Naive thymus-derived CD4-positive, alpha-beta T cell (primary cell): ENCODE results near the gene CALML5. TPM values are rescaled to one million over a fixed set of nuclear protein-coding genes. Genes with fewer than 3 reads are reported as not detected.

ENCODE experiments used
- ATAC-seq: fragments of 150-1000 bp; cut with Tn5 transposase; 2 replicates; pipeline ENCODE4 v1.10.0; 2021; ENCODE audit warnings: mild to moderate bottlenecking, moderate library complexity
- CTCF ChIA-PET: fragments of 350-600 bp; sonication (Branson Sonifier 250); formaldehyde crosslinking; loops from one replicate; lab custom pipeline; 2021; ENCODE audit warnings: antibody characterized with exemption; lab: Charles Lee
- POLR2A ChIA-PET: fragments of 350-600 bp; sonication (Branson Sonifier 250); formaldehyde crosslinking; loops from one replicate; lab custom pipeline; 2021; ENCODE audit warnings: antibody characterized with exemption, inconsistent platforms; lab: Charles Lee
- DNase-seq, 9 donors: peaks; one replicate each; pipeline versions ENCODE4 v3.0.0 to v3.0.0-alpha.2; 2020 to 2022; ENCODE audit warnings: mixed read lengths in 1 of 9
- H3K27ac ChIP-seq: one replicate; pipeline ENCODE4 v1.7.0; 2013; ENCODE audit warnings: mild to moderate bottlenecking, low read depth, low read length, moderate library complexity
- H3K27me3 ChIP-seq, 2 donors: one replicate each; pipeline ENCODE4 v1.7.0; 2013; ENCODE audit warnings: low read length in 2 of 2, mild to moderate bottlenecking in 2 of 2, moderate library complexity in 2 of 2; ENCODE audit not compliant: control insufficient read depth in 2 of 2, insufficient read depth in 2 of 2
- H3K36me3 ChIP-seq, 3 experiments: 1 replicate in 2 of 3; 2 replicates in 1 of 3; pipeline ENCODE4 v1.7.0; 2013; ENCODE audit warnings: low read length in 3 of 3, mild to moderate bottlenecking in 3 of 3, moderate library complexity in 1 of 3; ENCODE audit not compliant: insufficient read depth in 3 of 3, control insufficient read depth in 2 of 3
- H3K4me1 ChIP-seq, 2 donors: one replicate each; pipeline ENCODE4 v1.7.0; 2013; ENCODE audit warnings: low read length in 2 of 2, mild to moderate bottlenecking in 2 of 2, moderate library complexity in 1 of 2; ENCODE audit not compliant: control insufficient read depth in 2 of 2, insufficient read depth in 2 of 2
- H3K4me3 ChIP-seq: 2 replicates; pipeline ENCODE4 v1.7.0; 2013; ENCODE audit warnings: mild to moderate bottlenecking, low read length
- H3K9me3 ChIP-seq, 3 experiments: 1 replicate in 2 of 3; 2 replicates in 1 of 3; pipeline ENCODE4 v1.7.0; 2013; ENCODE audit warnings: low read length in 3 of 3; ENCODE audit not compliant: control insufficient read depth in 2 of 3
- H3K27ac Mint-ChIP-seq, 9 donors: one replicate each; pipeline ENCODE4 v1.8.0; 2020 to 2022; ENCODE audit warnings: mixed read lengths in 9 of 9, mild to moderate bottlenecking in 8 of 9, moderate library complexity in 5 of 9, inconsistent platforms in 2 of 9
- H3K27me3 Mint-ChIP-seq, 5 donors: one replicate each; pipeline ENCODE4 v1.8.0; 2021 to 2022; ENCODE audit warnings: mixed read lengths in 5 of 5, mild to moderate bottlenecking in 1 of 5
- H3K36me3 Mint-ChIP-seq, 5 donors: one replicate each; pipeline ENCODE4 v1.8.0; 2020 to 2022; ENCODE audit warnings: mixed read lengths in 5 of 5, mild to moderate bottlenecking in 3 of 5, inconsistent platforms in 1 of 5
- H3K4me1 Mint-ChIP-seq, 7 donors: one replicate each; pipeline ENCODE4 v1.8.0; 2020 to 2022; ENCODE audit warnings: mixed read lengths in 7 of 7, mild to moderate bottlenecking in 3 of 7, inconsistent platforms in 1 of 7
- H3K4me3 Mint-ChIP-seq, 10 donors: one replicate each; pipeline ENCODE4 v1.8.0; 2020 to 2022; ENCODE audit warnings: mild to moderate bottlenecking in 10 of 10, mixed read lengths in 10 of 10, moderate library complexity in 6 of 10, inconsistent platforms in 2 of 10
- H3K9me3 Mint-ChIP-seq, 11 donors: one replicate each; pipeline ENCODE4 v1.8.0; 2020 to 2022; ENCODE audit warnings: mixed read lengths in 11 of 11, mild to moderate bottlenecking in 4 of 11, inconsistent platforms in 1 of 11, moderate library complexity in 1 of 11
- intact Hi-C, 2 donors: fragments of 100-400 bp; cut with micrococcal nuclease; formaldehyde crosslinking; loops; one replicate each; pipeline ENCODE4 v1.15.1; 2023
- polyA plus RNA-seq, 2 donors: library from polyadenylated mRNA; unstranded; fragments of 300-500 nt; fragmentation: Illumina TruSeq; gene quantifications; one replicate each; pipeline ENCODE4 v1.2.3, GENCODE V29; 2021
- total RNA-seq, 6 experiments: library from RNA in 5 of 6; stranded (reverse) in 5 of 6; gene quantifications; 1 replicate in 5 of 6; 2 replicates in 1 of 6; pipeline ENCODE4 v1.2.3 and lab custom pipeline; 2021 to 2026

The CALML5 gene
- total and polyA plus RNA-seq, 7 experiments from 2014 or later: not detected

DNA sequence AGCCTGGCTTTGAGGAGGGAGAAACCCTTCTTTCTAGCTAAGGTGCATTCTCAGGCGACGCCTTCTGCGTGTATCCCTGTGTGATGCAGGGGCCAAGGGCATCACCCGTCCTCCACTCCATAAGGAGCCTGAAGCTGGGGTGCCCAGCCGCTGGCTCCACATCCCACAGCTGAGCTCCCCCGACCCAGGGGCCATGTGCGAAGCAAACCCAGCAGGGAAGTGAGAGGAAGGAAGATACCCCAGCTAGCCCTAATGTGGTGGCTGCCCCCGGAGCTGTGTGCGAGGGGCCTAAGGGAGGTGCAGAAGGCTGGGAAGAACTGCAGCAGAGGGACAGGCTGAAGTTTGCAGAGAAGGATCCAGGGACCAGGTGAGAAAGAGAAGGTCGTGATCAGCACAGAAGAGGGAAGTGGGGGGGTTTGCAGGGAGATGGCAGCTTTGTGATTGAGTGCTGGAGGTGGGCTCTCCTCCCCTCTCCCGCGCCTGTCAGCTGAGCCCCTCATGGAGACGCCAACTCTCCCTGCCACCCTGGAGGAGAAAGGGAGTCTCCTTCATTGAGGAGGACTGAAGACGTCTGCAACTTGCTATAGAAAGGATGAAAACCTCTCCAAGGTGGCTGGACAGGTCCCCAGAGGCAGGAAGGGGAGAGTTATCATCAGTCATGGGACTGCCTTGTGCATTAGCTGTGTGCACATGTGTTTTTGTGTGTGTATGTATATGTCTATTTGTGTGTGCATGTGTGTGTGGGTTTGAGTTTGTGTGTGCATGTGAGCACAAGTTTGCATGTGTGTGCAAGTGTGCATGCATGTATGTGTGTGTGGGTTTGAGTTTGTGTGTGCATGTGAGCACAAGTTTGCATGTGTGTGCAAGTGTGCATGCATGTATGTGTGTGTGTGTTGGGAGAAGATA, 3.5 kb upstream of the CALML5 start:
- no peaks in the 10 kb centered on the region for H3K4me1 ChIP-seq
- no peaks in the 10 kb centered on the region for H3K9me3 ChIP-seq
- H3K36me3 ChIP-seq: no peaks in the 10 kb centered on the region
- no peak overlapping the region for H3K4me3 ChIP-seq
- Mint-ChIP-seq H3K27me3 (peaks cover 0 to 11% (median 0%) of the 10 kb centered on the region in 5 donors), H3K4me1 (peaks cover 0 to 7% (median 0%) of the 10 kb centered on the region in 7 donors), H3K4me3 (no peak overlapping the region), H3K27ac (peak overlapping the region in 1 of 9 donors; percentile 25), H3K9me3 (no peaks in the 10 kb centered on the region), H3K36me3 (no peaks in the 10 kb centered on the region)
- intact Hi-C loops: loop anchor here in 1 of 2 donors (1.0 kb wide), 1 partner anchor 33 kb away; no protein-coding TSS in a partner anchor
- ChIA-PET POLR2A (interaction anchor here (0.9 kb wide), 1 partner anchor 16 kb away, joined by 3 read pairs; no protein-coding TSS in a partner anchor), CTCF (no interaction called here)
- no peaks in the 10 kb centered on the region for H3K27me3 ChIP-seq
- H3K27ac ChIP-seq: no peak overlapping the region
- ATAC-seq (peak; percentile 2), DNase-seq (no peak)

DNA sequence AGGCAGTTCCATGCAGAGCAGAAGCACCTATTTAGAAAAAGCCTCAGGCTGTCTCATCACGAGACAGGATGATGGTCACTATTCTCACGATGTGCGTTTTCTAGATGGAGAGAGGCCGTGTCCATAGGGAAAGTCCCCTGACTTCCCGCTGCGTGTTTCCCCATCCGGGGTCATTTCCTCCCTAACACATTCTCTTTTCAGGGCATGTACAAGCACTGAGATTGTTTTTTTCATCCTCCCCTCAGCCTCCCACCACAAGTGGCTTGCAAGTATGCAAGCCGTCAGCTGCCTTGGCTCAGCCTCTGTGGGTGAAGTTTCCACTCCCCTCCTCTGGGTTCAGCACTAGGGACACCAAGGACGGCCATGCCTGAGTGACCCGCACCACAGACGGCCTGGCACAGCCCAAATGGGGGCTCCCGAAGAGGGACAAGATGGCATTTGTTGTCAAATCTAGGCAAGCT, 2.7 kb upstream of the CALML5 start:
- Mint-ChIP-seq H3K4me3 (no peak overlapping the region), H3K4me1 (peaks cover 0 to 7% (median 0%) of the 10 kb centered on the region in 7 donors), H3K36me3 (no peaks in the 10 kb centered on the region), H3K9me3 (no peaks in the 10 kb centered on the region), H3K27me3 (peaks cover 0 to 11% (median 0%) of the 10 kb centered on the region in 5 donors), H3K27ac (no peak overlapping the region)
- Histone ChIP-seq H3K36me3 (no peaks in the 10 kb centered on the region), H3K27me3 (no peaks in the 10 kb centered on the region), H3K4me1 (no peaks in the 10 kb centered on the region), H3K4me3 (no peak overlapping the region), H3K9me3 (no peaks in the 10 kb centered on the region), H3K27ac (no peak overlapping the region)
- ATAC-seq (no peak), DNase-seq (no peak)
- intact Hi-C loops: loop anchor here in 1 of 2 donors (1.0 kb wide), 1 partner anchor 34 kb away; no protein-coding TSS in a partner anchor
- ChIA-PET CTCF (no interaction called here), POLR2A (no interaction called here)

DNA sequence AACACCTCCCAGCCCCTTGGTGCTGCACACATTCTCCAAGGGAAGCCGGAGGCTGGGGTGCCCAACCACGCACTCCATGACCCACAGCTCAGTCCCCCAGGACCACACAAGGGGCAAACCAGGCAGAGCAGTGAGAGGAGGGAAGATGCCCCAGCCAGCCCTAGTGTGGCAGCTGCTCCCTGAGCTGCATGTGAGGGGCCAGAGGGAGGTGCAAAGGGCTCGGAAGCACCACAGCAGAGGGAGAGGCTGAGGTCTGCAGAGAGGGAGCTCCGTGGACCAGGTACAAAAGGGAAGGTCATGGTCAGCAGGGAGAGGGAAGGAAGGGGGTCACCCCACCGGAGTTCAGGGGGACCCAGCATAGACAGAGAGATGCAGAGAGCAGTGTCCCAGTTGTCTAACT, 1.5 kb upstream of the CALML5 start:
- no peaks in the 10 kb centered on the region for H3K9me3 Mint-ChIP-seq
- peaks cover 0 to 6% (median 0%) of the 10 kb centered on the region in 7 donors for H3K4me1 Mint-ChIP-seq
- Histone ChIP-seq H3K9me3 (no peaks in the 10 kb centered on the region), H3K4me3 (no peak overlapping the region), H3K27ac (no peak overlapping the region), H3K36me3 (no peaks in the 10 kb centered on the region), H3K27me3 (no peaks in the 10 kb centered on the region), H3K4me1 (no peaks in the 10 kb centered on the region)
- H3K36me3 Mint-ChIP-seq: no peaks in the 10 kb centered on the region
- H3K27ac Mint-ChIP-seq: peak overlapping the region in 1 of 9 donors; percentile 20
- peaks cover 0 to 11% (median 0%) of the 10 kb centered on the region in 5 donors for H3K27me3 Mint-ChIP-seq
- intact Hi-C loops: no loop called here
- ATAC-seq (no peak), DNase-seq (no peak)
- ChIA-PET POLR2A (no interaction called here), CTCF (interaction anchor here (1.4 kb wide), 1 partner anchor 121 kb away, joined by 4 read pairs; no protein-coding TSS in a partner anchor)
- H3K4me3 Mint-ChIP-seq: no peak overlapping the region

DNA sequence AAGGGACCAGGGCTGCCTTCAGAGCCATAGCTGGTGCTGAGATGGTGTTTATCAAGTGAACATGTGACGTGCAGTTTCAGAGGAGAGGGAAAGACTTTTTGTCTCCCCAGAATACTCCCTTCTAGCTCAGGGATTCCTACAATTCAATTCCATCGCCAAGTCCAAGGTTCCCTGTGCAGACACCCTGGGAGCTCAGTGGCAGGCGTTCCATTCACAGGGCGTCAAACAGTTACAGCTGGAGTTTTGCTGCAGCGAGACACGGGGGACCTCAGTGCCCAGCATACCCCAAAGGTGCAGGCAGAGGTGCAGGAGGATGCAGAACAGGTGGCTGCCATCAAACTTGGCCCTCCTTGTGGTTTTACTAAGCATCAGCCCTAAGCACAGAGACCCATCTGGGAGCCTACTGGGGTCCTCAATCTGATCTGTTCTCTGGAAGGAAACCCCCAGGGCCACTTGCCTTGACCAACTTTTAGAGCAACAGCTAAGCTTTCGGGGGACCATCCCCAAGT, 846 bp upstream of the CALML5 start:
- Mint-ChIP-seq H3K36me3 (no peaks in the 10 kb centered on the region), H3K27ac (peak overlapping the region in 2 of 9 donors; percentile 20 to 22), H3K27me3 (peaks cover 0 to 10% (median 0%) of the 10 kb centered on the region in 5 donors), H3K4me1 (peaks cover 0 to 6% (median 0%) of the 10 kb centered on the region in 7 donors), H3K9me3 (no peaks in the 10 kb centered on the region), H3K4me3 (no peak overlapping the region)
- Histone ChIP-seq H3K4me3 (no peak overlapping the region), H3K4me1 (no peaks in the 10 kb centered on the region), H3K27me3 (no peaks in the 10 kb centered on the region), H3K27ac (no peak overlapping the region), H3K9me3 (no peaks in the 10 kb centered on the region), H3K36me3 (no peaks in the 10 kb centered on the region)
- intact Hi-C loops: no loop called here
- POLR2A ChIA-PET: no interaction called here
- DNase-seq: no peak
- ATAC-seq: no peak
- CTCF ChIA-PET: interaction anchor here (1.0 to 1.4 kb wide), 2 partner anchors 58 to 122 kb away, joined by 3 to 4 read pairs; no protein-coding TSS in a partner anchor

DNA sequence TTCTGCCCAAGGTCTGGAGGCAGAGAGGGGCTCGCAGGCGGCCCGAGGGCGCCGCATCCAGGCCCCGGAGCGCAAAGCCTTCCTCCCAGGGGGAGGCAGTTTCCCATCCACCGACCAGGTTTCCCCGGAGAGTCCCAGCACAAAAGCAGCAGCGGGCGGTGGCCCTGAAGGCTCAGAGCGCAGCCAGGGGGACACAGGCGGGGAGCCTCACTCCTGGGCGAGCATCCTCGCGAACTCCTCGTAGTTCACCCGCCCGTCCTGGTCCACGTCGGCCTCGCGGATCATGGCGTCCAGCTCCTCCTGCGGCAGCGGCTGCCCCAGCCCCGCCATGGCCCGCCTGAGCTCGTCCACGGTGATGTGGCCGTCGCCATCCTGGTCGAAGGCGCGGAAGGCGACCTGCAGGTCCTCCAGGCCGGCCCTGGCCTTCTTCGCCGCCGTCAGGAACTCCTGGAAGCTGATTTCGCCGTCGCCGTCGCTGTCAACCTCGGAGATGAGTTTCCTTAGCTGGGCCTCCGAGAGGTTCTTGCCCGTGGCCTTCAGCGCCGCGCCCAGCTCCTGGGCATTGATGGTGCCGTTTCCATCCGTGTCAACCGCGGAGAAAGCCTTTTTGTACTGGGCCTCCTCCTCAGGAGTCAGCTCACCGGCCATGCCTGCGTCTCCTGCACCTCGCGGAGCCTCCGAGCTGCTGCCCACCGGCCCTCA, 428 bp downstream of the CALML5 start:
- Histone ChIP-seq H3K27me3 (no peaks in the 10 kb centered on the region), H3K9me3 (no peaks in the 10 kb centered on the region), H3K4me1 (no peaks in the 10 kb centered on the region), H3K4me3 (no peak overlapping the region), H3K36me3 (no peaks in the 10 kb centered on the region), H3K27ac (no peak overlapping the region)
- ATAC-seq: no peak
- Mint-ChIP-seq H3K27me3 (peaks cover 0 to 10% (median 0%) of the 10 kb centered on the region in 5 donors), H3K9me3 (peaks cover 0 to 3% (median 0%) of the 10 kb centered on the region in 11 donors), H3K4me3 (no peak overlapping the region), H3K4me1 (peaks cover 0 to 6% (median 0%) of the 10 kb centered on the region in 7 donors), H3K27ac (no peak overlapping the region), H3K36me3 (no peaks in the 10 kb centered on the region)
- DNase-seq: no peak
- ChIA-PET POLR2A (interaction anchor here (0.6 kb wide), 1 partner anchor 65 kb away, joined by 3 read pairs; no protein-coding TSS in a partner anchor), CTCF (interaction anchor here (0.6 kb wide), 1 partner anchor 16 kb away, joined by 3 read pairs; no protein-coding TSS in a partner anchor)
- intact Hi-C loops: no loop called here

DNA sequence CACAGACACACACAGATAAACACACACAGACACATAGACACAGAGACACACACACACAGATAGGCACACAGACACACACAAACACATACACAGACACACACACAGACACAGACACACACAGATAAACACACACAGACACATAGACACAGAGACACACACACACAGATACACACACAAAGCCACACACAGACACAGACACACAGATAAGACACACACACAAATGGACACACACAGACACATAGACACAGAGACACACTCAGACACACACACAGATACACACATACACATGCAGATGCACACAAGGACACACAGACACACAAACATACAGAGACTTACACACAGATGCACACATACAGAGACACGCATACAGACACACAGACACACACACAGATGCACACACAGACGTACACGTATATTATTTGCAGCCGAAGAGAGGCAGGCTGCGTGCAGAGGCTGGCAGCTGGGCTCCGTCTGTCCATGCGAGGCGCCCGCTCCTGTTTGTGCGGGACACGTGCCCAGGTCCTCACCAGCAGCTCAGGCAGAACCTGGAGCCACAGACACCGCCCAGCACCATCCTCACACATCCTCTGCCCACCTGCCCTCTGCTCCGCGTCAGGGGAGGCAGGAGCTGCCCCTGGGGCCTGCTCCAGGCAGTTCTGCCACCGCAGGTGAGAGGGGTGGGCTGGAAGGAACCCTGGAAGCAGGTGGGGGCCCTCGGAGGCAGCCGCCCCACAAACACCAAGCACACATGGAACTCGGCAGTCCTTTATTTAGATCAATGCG, 1.2 kb downstream of the CALML5 start:
- H3K4me3 Mint-ChIP-seq: no peak overlapping the region
- H3K4me1 ChIP-seq: no peaks in the 10 kb centered on the region
- H3K9me3 Mint-ChIP-seq: peaks cover 0 to 5% (median 0%) of the 10 kb centered on the region in 11 donors
- H3K27me3 ChIP-seq: no peaks in the 10 kb centered on the region
- peaks cover 0 to 10% (median 0%) of the 10 kb centered on the region in 5 donors for H3K27me3 Mint-ChIP-seq
- no peaks in the 10 kb centered on the region for H3K9me3 ChIP-seq
- no peak overlapping the region for H3K27ac Mint-ChIP-seq
- intact Hi-C loops: no loop called here
- no peaks in the 10 kb centered on the region for H3K36me3 ChIP-seq
- POLR2A ChIA-PET: no interaction called here
- no peaks in the 10 kb centered on the region for H3K36me3 Mint-ChIP-seq
- no peak for ATAC-seq
- CTCF ChIA-PET: no interaction called here
- no peak overlapping the region for H3K4me3 ChIP-seq
- no peak overlapping the region for H3K27ac ChIP-seq
- H3K4me1 Mint-ChIP-seq: peaks cover 0 to 6% (median 0%) of the 10 kb centered on the region in 7 donors
- DNase-seq: no peak
